Bronchus fibroblast of lung (primary cell): ENCODE data around the gene PSMB3. TPM values are rescaled to one million over a fixed set of nuclear protein-coding genes. Genes with fewer than 3 reads are reported as not detected.

Experiments used
- total RNA-seq: library from RNA; depleted of rRNA; stranded (reverse); fragments of >200 nt; gene quantifications from 2 replicates; pipeline ENCODE4 v1.2.3, GENCODE V29; 2015

The PSMB3 gene
- 405 and 439 TPM in 2 replicates for total RNA-seq

GRCh38 chr17:38752308-38753070, at the start of gene PSMB3:
PSMB3 (plus strand) TSS chr17:38752741; CDS start chr17:38752827, 86 bp downstream.

GRCh38 chr17:38704606-38705522, 47.7 kb upstream of the PSMB3 start, which contains the start of gene MLLT6:
MLLT6 (plus strand) TSS chr17:38705273; CDS start chr17:38705633, 360 bp downstream.

GRCh38 chr17:38729886-38730525, 22.5 kb upstream of the PSMB3 start, which contains the start of gene CISD3:
CISD3 (plus strand) TSS chr17:38730341; CDS start chr17:38730359, 18 bp downstream.

GRCh38 chr17:38748149-38748891, 4.2 kb upstream of the PSMB3 start, which contains the start of gene PCGF2:
PCGF2 (minus strand) TSS chr17:38748336; CDS start chr17:38740402, 7,934 bp downstream.

GRCh38 chr17:38799501-38800236, 47.1 kb downstream of the PSMB3 start, which contains the start of gene PIP4K2B:
PIP4K2B (minus strand) TSS chr17:38799556; CDS start chr17:38799424, 132 bp downstream.

Other genes with a start within 250 kb of the PSMB3 start
- 0.15 TPM in 1 of 2 replicates, not detected in the other for gene SRCIN1, start 146.8 kb upstream of the PSMB3 start, total RNA-seq
- 0.74 and 1.2 TPM in 2 replicates for gene EPOP, start 77.8 kb upstream of the PSMB3 start, total RNA-seq
- gene MLLT6, start 47.5 kb upstream of the PSMB3 start, total RNA-seq, result 19.0 and 19.6 TPM in 2 replicates
- 15.1 and 15.6 TPM in 2 replicates for gene CISD3, start 22.4 kb upstream of the PSMB3 start, total RNA-seq
- gene PCGF2, start 4.4 kb upstream of the PSMB3 start, total RNA-seq, result 2.9 and 3.6 TPM in 2 replicates
- gene PIP4K2B, start 46.8 kb downstream of the PSMB3 start, total RNA-seq, result 43.4 and 46.9 TPM in 2 replicates
- gene CWC25, start 72.6 kb downstream of the PSMB3 start, total RNA-seq, result 7.6 and 10.0 TPM in 2 replicates
- gene RPL23, start 101.0 kb downstream of the PSMB3 start, total RNA-seq, result 1,562 and 1,691 TPM in 2 replicates
- 260 and 290 TPM in 2 replicates for gene LASP1, start 117.3 kb downstream of the PSMB3 start, total RNA-seq
- gene FBXO47, start 214.7 kb downstream of the PSMB3 start, total RNA-seq, result under 0.01 TPM in 1 of 2 replicates, not detected in the other